ENCODE results near the gene TRIM37. TPM values are rescaled to one million over a fixed set of nuclear protein-coding genes. Genes with fewer than 3 reads are reported as not detected.

The TRIM37 gene
- total RNA-seq, 1 donor from 2014 or later: 39.0 TPM

DNA sequence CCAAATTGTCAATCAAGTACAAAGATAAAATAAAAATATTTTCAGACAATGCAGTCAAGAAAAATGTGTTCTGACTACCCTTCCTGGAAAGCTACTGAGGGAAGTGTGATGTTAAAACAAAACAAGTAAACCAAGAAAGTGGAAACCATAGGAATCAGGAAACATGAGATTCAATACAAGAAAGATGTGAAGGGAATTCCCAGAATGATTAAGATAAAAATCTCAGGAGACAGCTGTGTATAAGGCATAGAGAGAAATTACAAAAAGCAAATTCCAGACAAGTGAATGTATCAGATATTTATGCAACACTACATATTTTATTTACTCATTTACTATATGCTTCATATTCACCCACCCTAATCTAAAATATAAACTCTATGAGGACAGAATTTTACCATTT is 32.2 kb downstream of the TRIM37 start:
- Mint-ChIP-seq H3K27ac (ENCODE audit: unreplicated experiment) (no peak overlapping the region), H3K4me1 (no peaks in the 10 kb centered on the region), H3K27me3 (ENCODE audit: low read depth) (no peaks in the 10 kb centered on the region)

DNA sequence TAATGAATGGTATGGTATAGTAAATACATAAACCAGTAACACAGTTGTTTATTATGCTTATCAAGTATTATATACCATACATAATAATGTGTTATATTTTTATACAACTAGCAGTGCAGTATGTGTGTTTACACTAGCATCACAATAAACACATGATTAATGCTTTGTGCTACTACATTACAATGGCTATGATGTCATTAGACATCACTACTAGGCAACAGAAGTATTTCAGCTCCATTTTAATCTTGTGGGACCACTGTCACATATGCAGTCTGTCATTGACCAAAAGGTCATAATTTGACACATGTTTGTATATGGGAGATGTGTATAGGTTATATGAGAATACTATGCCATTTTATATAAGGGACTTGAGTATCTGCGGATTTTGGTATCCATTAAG is 32.7 kb downstream of the TRIM37 start:
- TF ChIP-seq, protein P1, sequence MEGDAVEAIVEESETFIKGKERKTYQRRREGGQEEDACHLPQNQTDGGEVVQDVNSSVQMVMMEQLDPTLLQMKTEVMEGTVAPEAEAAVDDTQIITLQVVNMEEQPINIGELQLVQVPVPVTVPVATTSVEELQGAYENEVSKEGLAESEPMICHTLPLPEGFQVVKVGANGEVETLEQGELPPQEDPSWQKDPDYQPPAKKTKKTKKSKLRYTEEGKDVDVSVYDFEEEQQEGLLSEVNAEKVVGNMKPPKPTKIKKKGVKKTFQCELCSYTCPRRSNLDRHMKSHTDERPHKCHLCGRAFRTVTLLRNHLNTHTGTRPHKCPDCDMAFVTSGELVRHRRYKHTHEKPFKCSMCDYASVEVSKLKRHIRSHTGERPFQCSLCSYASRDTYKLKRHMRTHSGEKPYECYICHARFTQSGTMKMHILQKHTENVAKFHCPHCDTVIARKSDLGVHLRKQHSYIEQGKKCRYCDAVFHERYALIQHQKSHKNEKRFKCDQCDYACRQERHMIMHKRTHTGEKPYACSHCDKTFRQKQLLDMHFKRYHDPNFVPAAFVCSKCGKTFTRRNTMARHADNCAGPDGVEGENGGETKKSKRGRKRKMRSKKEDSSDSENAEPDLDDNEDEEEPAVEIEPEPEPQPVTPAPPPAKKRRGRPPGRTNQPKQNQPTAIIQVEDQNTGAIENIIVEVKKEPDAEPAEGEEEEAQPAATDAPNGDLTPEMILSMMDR (conservative IDR thresholded peaks at IDR 0.05): no peak
- Mint-ChIP-seq H3K9me3 (no peaks in the 10 kb centered on the region), H3K27me3 (ENCODE audit: low read depth) (no peaks in the 10 kb centered on the region), H3K36me3 (ENCODE audit: low read depth) (peaks cover 11% of the 10 kb centered on the region), H3K4me1 (no peaks in the 10 kb centered on the region), H3K4me3 (no peak overlapping the region), H3K27ac (ENCODE audit: unreplicated experiment) (no peak overlapping the region)
- DNase-seq (ENCODE audit: low read depth, low spot score): no peak

More for the DNA sequence above, 32.2 kb downstream of the TRIM37 start:
- DNase-seq (ENCODE audit: low read depth, low spot score): no peak
- Mint-ChIP-seq H3K9me3 (no peaks in the 10 kb centered on the region), H3K36me3 (ENCODE audit: low read depth) (peaks cover 9% of the 10 kb centered on the region), H3K4me3 (no peak overlapping the region)
- TF ChIP-seq, protein P1 (conservative IDR thresholded peaks at IDR 0.05): no peak

DNA sequence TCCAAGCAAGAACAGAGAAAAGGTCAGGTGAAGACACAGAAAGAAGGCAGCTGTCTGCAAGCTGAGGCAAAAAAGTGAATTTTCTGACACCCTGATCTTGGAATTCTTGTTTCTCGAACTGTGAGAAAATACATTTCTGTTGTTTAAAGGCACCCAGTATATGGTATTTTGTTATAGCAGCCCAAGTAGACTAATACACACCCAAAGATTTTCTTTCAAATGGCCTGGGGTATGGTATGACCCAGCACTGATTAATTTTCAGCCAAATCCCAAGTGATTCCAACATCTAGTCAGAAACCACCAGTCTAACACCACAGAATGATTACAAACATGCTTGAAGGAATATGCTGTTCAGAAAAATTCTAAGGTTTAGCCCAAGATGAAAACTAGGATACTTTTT is 36.8 kb downstream of the TRIM37 start:
- TF ChIP-seq, protein P1 (conservative IDR thresholded peaks at IDR 0.05): no peak
- no peaks in the 10 kb centered on the region for H3K27me3 Mint-ChIP-seq (ENCODE audit: low read depth)
- H3K4me3 Mint-ChIP-seq: no peak overlapping the region
- H3K9me3 Mint-ChIP-seq: no peaks in the 10 kb centered on the region
- DNase-seq (ENCODE audit: low read depth, low spot score): no peak
- H3K27ac Mint-ChIP-seq (ENCODE audit: unreplicated experiment): no peak overlapping the region
- H3K4me1 Mint-ChIP-seq: no peaks in the 10 kb centered on the region
- H3K36me3 Mint-ChIP-seq (ENCODE audit: low read depth): peaks cover 11% of the 10 kb centered on the region

DNA sequence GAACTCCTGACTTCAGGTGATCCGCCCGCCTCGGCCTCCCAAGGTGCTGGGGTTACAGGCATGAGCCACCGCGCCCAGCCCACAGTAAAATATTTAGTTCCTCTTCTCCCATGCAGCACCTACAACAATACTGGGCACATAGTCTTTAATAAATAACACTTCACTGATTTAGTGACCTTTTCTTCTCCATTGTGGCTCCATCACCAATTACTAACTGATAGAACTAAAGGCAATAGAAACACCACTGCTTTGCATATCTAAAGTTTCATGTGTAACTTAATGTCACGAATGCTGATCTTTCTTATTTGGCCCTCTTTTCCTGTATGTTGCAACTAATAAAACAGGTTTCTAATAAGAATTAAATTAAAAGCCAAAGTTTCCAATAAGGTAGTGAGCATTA is 38.9 kb downstream of the TRIM37 start:
- H3K27ac Mint-ChIP-seq (ENCODE audit: unreplicated experiment): no peak overlapping the region
- TF ChIP-seq, protein P1 (conservative IDR thresholded peaks at IDR 0.05): no peak
- no peak for DNase-seq (ENCODE audit: low read depth, low spot score)
- no peaks in the 10 kb centered on the region for H3K4me1 Mint-ChIP-seq
- no peaks in the 10 kb centered on the region for H3K27me3 Mint-ChIP-seq (ENCODE audit: low read depth)
- peaks cover 11% of the 10 kb centered on the region for H3K36me3 Mint-ChIP-seq (ENCODE audit: low read depth)
- H3K9me3 Mint-ChIP-seq: no peaks in the 10 kb centered on the region
- no peak overlapping the region for H3K4me3 Mint-ChIP-seq

DNA sequence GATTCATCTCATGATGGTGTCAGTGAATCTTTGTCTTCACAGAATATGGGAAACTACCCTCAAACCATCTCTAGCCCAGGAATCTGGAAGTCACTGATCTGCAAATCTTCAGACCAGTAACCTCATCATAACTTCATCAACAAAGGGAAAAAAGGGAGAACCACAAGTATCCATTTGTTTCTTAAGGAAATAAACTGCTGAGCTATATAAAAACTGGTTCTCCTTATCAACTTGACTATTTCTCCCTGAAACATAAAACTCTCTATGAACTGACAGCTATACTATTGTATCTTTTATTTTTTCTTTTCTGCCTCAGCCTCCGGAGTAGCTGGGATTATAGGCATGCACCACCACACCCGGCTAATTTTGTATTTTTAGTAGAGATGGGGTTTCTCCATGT is 39.3 kb downstream of the TRIM37 start:
- no peak overlapping the region for H3K27ac Mint-ChIP-seq (ENCODE audit: unreplicated experiment)
- H3K4me3 Mint-ChIP-seq: no peak overlapping the region
- TF ChIP-seq, protein P1 (conservative IDR thresholded peaks at IDR 0.05): no peak
- no peak for DNase-seq (ENCODE audit: low read depth, low spot score)
- no peaks in the 10 kb centered on the region for H3K9me3 Mint-ChIP-seq
- H3K27me3 Mint-ChIP-seq (ENCODE audit: low read depth): no peaks in the 10 kb centered on the region
- H3K36me3 Mint-ChIP-seq (ENCODE audit: low read depth): peaks cover 13% of the 10 kb centered on the region
- no peaks in the 10 kb centered on the region for H3K4me1 Mint-ChIP-seq

DNA sequence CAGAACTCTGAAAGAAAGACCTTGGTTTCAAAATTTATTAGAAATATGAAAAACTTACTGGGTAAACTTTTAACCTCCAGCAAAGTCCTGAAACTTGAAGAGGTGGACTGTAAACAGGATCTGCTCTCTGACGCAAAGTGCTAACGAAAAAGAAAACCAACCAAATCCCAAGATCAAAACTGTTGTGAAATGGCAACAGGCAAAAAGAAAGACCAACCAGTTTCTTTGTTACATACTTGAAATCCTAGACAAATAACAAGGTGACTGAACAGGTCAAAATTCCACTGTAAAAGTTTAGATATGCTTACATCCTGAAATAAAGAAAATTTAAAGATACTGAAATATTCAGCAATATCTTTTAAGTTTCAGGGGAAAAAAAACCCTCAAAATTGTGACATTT is 44.2 kb downstream of the TRIM37 start:
- TF ChIP-seq, protein P1 (conservative IDR thresholded peaks at IDR 0.05): no peak
- H3K4me3 Mint-ChIP-seq: no peak overlapping the region
- H3K27me3 Mint-ChIP-seq (ENCODE audit: low read depth): no peaks in the 10 kb centered on the region
- H3K9me3 Mint-ChIP-seq: no peaks in the 10 kb centered on the region
- no peak for DNase-seq (ENCODE audit: low read depth, low spot score)
- H3K36me3 Mint-ChIP-seq (ENCODE audit: low read depth): peaks cover 12% of the 10 kb centered on the region
- no peak overlapping the region for H3K27ac Mint-ChIP-seq (ENCODE audit: unreplicated experiment)
- H3K4me1 Mint-ChIP-seq: no peaks in the 10 kb centered on the region
